OCI-LY7 (cell line): ENCODE results near the gene MAPK4. TPM values are rescaled to one million over a fixed set of nuclear protein-coding genes. Genes with fewer than 3 reads are reported as not detected.

Source experiments
- BruUV-seq: library from RNA; stranded (reverse); fragments of 400-500 nt; replicated peaks from 2 replicates; lab custom pipeline; 2021; lab: Mats Ljungman, UMichigan
- CTCF ChIA-PET: fragments of 300-600 bp; sonication (Branson Sonifier 250); formaldehyde crosslinking; loops from one replicate; lab custom pipeline; 2022; ENCODE audit warnings: antibody characterized with exemption; ENCODE audit not compliant: unreplicated experiment; lab: Charles Lee
- POLR2A ChIA-PET: fragments of 300-600 bp; sonication (Branson Sonifier 250); formaldehyde crosslinking; loops from one replicate; lab custom pipeline; 2022; ENCODE audit warnings: antibody characterized with exemption; lab: Charles Lee
- DNase-seq: peaks from one replicate; pipeline ENCODE4 v3.0.0-alpha.2; 2015; ENCODE audit warnings: low spot score
- H2AFZ ChIP-seq: fragments of 200-600 bp; sonication (generic), shearing (Covaris generic); 2 replicates; pipeline ENCODE4 v1.6.1; 2014; ENCODE audit warnings: mild to moderate bottlenecking, antibody characterized with exemption, low read length, moderate library complexity
- H3K27ac ChIP-seq: fragments of 200-600 bp; sonication (generic); 2 replicates; pipeline ENCODE4 v1.5.1; 2014; ENCODE audit warnings: mixed run types, low read depth, mild to moderate bottlenecking, moderate library complexity, low read length, inconsistent platforms; ENCODE audit not compliant: poor library complexity, severe bottlenecking
- H3K36me3 ChIP-seq: fragments of 200-600 bp; sonication (generic); 2 replicates; pipeline ENCODE4 v1.6.1; 2014; ENCODE audit warnings: mild to moderate bottlenecking, antibody characterized with exemption, low read length, moderate library complexity, mixed read lengths; ENCODE audit not compliant: insufficient read depth
- H3K4me1 ChIP-seq: fragments of 200-600 bp; sonication (generic); 2 replicates; pipeline ENCODE4 v1.5.1; 2014; ENCODE audit warnings: mild to moderate bottlenecking, low read length; ENCODE audit not compliant: insufficient read depth, poor library complexity, severe bottlenecking
- H3K4me2 ChIP-seq: fragments of 200-600 bp; sonication (generic); 2 replicates; pipeline ENCODE4 v1.6.1; 2014; ENCODE audit warnings: mild to moderate bottlenecking, low read length
- H3K4me3 ChIP-seq: fragments of 200-600 bp; sonication (generic); 2 replicates; pipeline ENCODE4 v1.5.1; 2014; ENCODE audit warnings: mild to moderate bottlenecking, low read depth, low read length; ENCODE audit not compliant: poor library complexity, severe bottlenecking
- H3K79me2 ChIP-seq: fragments of 200-600 bp; sonication (generic); 2 replicates; pipeline ENCODE4 v1.6.1; 2016; ENCODE audit warnings: low read depth, mild to moderate bottlenecking, low read length, moderate library complexity, mixed read lengths; ENCODE audit not compliant: insufficient read depth
- H3K9me2 ChIP-seq: fragments of 200-600 bp; sonication (generic); 2 replicates; pipeline ENCODE4 v1.6.1; 2016; ENCODE audit warnings: mild to moderate bottlenecking, low read length, mixed read lengths; ENCODE audit not compliant: insufficient read depth
- H3K9me3 ChIP-seq: fragments of 200-600 bp; sonication (generic); 2 replicates; pipeline ENCODE4 v1.6.1; 2014; ENCODE audit warnings: mild to moderate bottlenecking, mixed run types, low read length, mixed read lengths
- H4K20me1 ChIP-seq: fragments of 200-600 bp; sonication (generic); 2 replicates; pipeline ENCODE4 v1.6.1; 2014; ENCODE audit warnings: mild to moderate bottlenecking, antibody characterized with exemption, low read length, moderate library complexity, mixed read lengths; ENCODE audit not compliant: insufficient read depth
- CTCF ChIP-seq: fragments of 200-600 bp; sonication (generic); conservative IDR thresholded peaks from 2 replicates; pipeline ENCODE4 v1.5.1; 2014; ENCODE audit warnings: mild to moderate bottlenecking, antibody characterized with exemption, low read length, moderate library complexity, mixed read lengths
- EZH2phosphoT487 ChIP-seq: fragments of 200-600 bp; sonication (generic); IDR thresholded peaks from 2 replicates; pipeline ENCODE4 v1.6.1; 2018; ENCODE audit warnings: low read depth, borderline replicate concordance, mild to moderate bottlenecking, mixed run types, antibody characterized with exemption, low read length, moderate library complexity, mixed read lengths
- intact Hi-C: fragments of 100-400 bp; cut with micrococcal nuclease; formaldehyde crosslinking; loops from one replicate; pipeline ENCODE4 v1.10.0; 2022; ENCODE audit not compliant: unreplicated experiment
- total RNA-seq, 2 experiments: library from RNA; depleted of rRNA in 1 of 2; stranded (reverse); fragments of >200 nt in 1 of 2; shearing (Covaris generic) in 1 of 2; gene quantifications; 2 replicates each; pipeline ENCODE4 v1.2.3, GENCODE V29; 2014 to 2022

The MAPK4 gene
- total RNA-seq, 2 experiments from 2014 or later: not detected

- no peaks in the 10 kb centered on the region for H3K79me2 ChIP-seq
- intact Hi-C loops: no loop called here
- no peaks in the 10 kb centered on the region for H3K4me1 ChIP-seq
- DNase-seq: no peak
- H3K9me2 ChIP-seq: no peaks in the 10 kb centered on the region
- H2AFZ ChIP-seq: no peak overlapping the region
- no TSS peak for BruUV-seq
- H3K9me3 ChIP-seq: no peaks in the 10 kb centered on the region
- H3K4me2 ChIP-seq: no peak overlapping the region
- POLR2A ChIA-PET: no interaction called here
- no peaks in the 10 kb centered on the region for H4K20me1 ChIP-seq
- TF ChIP-seq CTCF (no peak), EZH2phosphoT487 (no peak)
- CTCF ChIA-PET: no interaction called here
- H3K36me3 ChIP-seq: no peaks in the 10 kb centered on the region
- H3K4me3 ChIP-seq: no peak overlapping the region
- no peak overlapping the region for H3K27ac ChIP-seq
These were observed 63.9 kb downstream of the MAPK4 start for GRCh38 chr18:50623694-50624352.

GRCh38 chr18:50624981-50625380 lies 65.1 kb downstream of the MAPK4 start:
- Histone ChIP-seq H3K4me3 (no peak overlapping the region), H3K4me2 (no peak overlapping the region), H3K9me2 (no peaks in the 10 kb centered on the region), H3K79me2 (no peaks in the 10 kb centered on the region), H4K20me1 (no peaks in the 10 kb centered on the region), H2AFZ (no peak overlapping the region), H3K36me3 (no peaks in the 10 kb centered on the region), H3K9me3 (no peaks in the 10 kb centered on the region), H3K27ac (no peak overlapping the region), H3K4me1 (no peaks in the 10 kb centered on the region)
- no TSS peak for BruUV-seq
- TF ChIP-seq EZH2phosphoT487 (no peak), CTCF (no peak)
- intact Hi-C loops: no loop called here
- POLR2A ChIA-PET: no interaction called here
- no peak for DNase-seq
- CTCF ChIA-PET: no interaction called here

GRCh38 chr18:50626317-50626716 lies 66.4 kb downstream of the MAPK4 start:
- POLR2A ChIA-PET: interaction anchor here (0.9 kb wide), 1 partner anchor 193 kb away, joined by 4 read pairs; no protein-coding TSS in a partner anchor
- intact Hi-C loops: no loop called here
- Histone ChIP-seq H3K4me3 (no peak overlapping the region), H3K4me2 (no peak overlapping the region), H3K9me2 (no peaks in the 10 kb centered on the region), H2AFZ (no peak overlapping the region), H3K4me1 (no peaks in the 10 kb centered on the region), H3K79me2 (no peaks in the 10 kb centered on the region), H3K36me3 (no peaks in the 10 kb centered on the region), H3K9me3 (no peaks in the 10 kb centered on the region), H3K27ac (no peak overlapping the region), H4K20me1 (no peaks in the 10 kb centered on the region)
- no TSS peak for BruUV-seq
- TF ChIP-seq EZH2phosphoT487 (no peak), CTCF (no peak)
- CTCF ChIA-PET: no interaction called here
- no peak for DNase-seq
